HG02571 (cell line): ENCODE results near the gene OSBPL8.
"Not testable (repeated sequence)": the region's sequence is repeated elsewhere in the genome, so short reads cannot be mapped to it uniquely, and the experiment has no call there.

ENCODE experiments used
- ATAC-seq: cut with Tn5 transposase; IDR thresholded peaks from one replicate; pipeline ENCODE4 v1.9.1; 2021; ENCODE audit warnings: mild to moderate bottlenecking, moderate library complexity; ENCODE audit not compliant: unreplicated experiment

Gene OSBPL8

GRCh38 chr12:76426160-76426559, 133.4 kb downstream of the OSBPL8 start:
- ATAC-seq, result no peak

- no peak for ATAC-seq
Observed at GRCh38 chr12:76424941-76425340, 134.6 kb downstream of the OSBPL8 start.

- no peak for ATAC-seq
Observed at GRCh38 chr12:76422543-76423438, 136.8 kb downstream of the OSBPL8 start.

- ATAC-seq, result no peak
Observed at GRCh38 chr12:76422154-76422542, 137.4 kb downstream of the OSBPL8 start.

GRCh38 chr12:76421046-76421445, 138.5 kb downstream of the OSBPL8 start:
- ATAC-seq, result no peak

- no peak for ATAC-seq
Observed at GRCh38 chr12:76420222-76420621, 139.3 kb downstream of the OSBPL8 start.

GRCh38 chr12:76417116-76417515, 142.5 kb downstream of the OSBPL8 start:
- peak; percentile 68 for ATAC-seq

GRCh38 chr12:76413121-76413520, 146.4 kb downstream of the OSBPL8 start:
- no peak for ATAC-seq

- no peak for ATAC-seq
Observed at GRCh38 chr12:76410781-76411180, 148.8 kb downstream of the OSBPL8 start.

GRCh38 chr12:76410371-76410770, 149.2 kb downstream of the OSBPL8 start:
- ATAC-seq, result no peak

- no peak for ATAC-seq
Observed at GRCh38 chr12:76409074-76409473, 150.5 kb downstream of the OSBPL8 start.

- ATAC-seq, result no peak
Observed at GRCh38 chr12:76407710-76408109, 151.9 kb downstream of the OSBPL8 start.

GRCh38 chr12:76402259-76402658, 157.3 kb downstream of the OSBPL8 start:
- ATAC-seq, result no peak

- ATAC-seq, result no peak
Observed at GRCh38 chr12:76400136-76400535, 159.4 kb downstream of the OSBPL8 start.

GRCh38 chr12:76399040-76399439, 160.5 kb downstream of the OSBPL8 start:
- ATAC-seq, result no peak

GRCh38 chr12:76398106-76398505, 161.5 kb downstream of the OSBPL8 start:
- ATAC-seq, result no peak

- ATAC-seq, result no peak
Observed at GRCh38 chr12:76391461-76391860, 168.1 kb downstream of the OSBPL8 start.

- ATAC-seq, result no peak
Observed at GRCh38 chr12:76387614-76388013, 172.0 kb downstream of the OSBPL8 start.

GRCh38 chr12:76384560-76384959, 175.0 kb downstream of the OSBPL8 start:
- no peak for ATAC-seq

- ATAC-seq, result no peak
Observed at GRCh38 chr12:76383988-76384387, 175.6 kb downstream of the OSBPL8 start.

GRCh38 chr12:76379261-76379660, 180.3 kb downstream of the OSBPL8 start:
- no peak for ATAC-seq

- not testable (repeated sequence) for ATAC-seq
Observed at GRCh38 chr12:76376876-76377275, 182.7 kb downstream of the OSBPL8 start.

GRCh38 chr12:76375939-76376338, 183.6 kb downstream of the OSBPL8 start:
- ATAC-seq, result no peak
